Activated naive CD4-positive, alpha-beta T cell (primary cell): ENCODE measurements around the gene MGAT5.

Experiments used
- DNase-seq, 4 experiments: peaks; one replicate each; lab custom pipeline; 2025; lab: John Stamatoyannopoulos, UW

The MGAT5 gene

DNA sequence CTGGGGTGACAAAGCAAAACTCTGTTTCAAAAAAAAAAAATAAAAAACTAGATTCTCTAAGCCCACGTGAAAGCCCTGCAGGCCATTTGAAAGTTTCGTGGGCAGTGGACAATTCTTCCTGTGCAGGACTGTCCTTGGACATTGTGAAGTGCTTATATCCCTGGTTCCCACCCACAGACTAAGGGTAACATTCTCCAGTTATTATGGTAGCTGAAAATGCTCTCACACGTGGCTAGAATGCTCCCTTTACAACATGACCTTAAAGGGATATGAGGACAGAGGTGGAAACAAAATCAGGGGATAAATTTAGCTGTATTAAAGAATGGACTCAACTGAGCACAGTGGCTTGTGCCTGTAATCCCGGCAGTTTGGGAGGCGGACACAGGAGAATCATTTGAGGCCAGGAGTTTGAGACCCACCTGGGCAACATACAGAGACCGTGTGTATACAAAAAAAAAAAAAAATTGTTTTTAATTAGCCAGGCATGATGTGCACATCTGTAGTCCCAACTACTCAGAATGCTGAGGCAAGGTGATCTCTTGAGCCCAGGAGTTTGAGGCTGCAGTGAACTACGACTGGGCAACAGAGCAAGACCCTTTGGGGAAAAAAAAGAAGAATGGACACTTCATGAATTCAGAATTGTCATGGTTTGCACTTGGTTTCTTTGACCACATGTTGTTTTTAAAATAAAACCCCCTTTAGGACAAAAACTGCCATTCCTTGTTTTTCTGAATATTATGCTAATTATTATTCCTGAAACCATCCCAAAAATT is 167.9 kb downstream of the MGAT5 start:
- no peak for DNase-seq

DNA sequence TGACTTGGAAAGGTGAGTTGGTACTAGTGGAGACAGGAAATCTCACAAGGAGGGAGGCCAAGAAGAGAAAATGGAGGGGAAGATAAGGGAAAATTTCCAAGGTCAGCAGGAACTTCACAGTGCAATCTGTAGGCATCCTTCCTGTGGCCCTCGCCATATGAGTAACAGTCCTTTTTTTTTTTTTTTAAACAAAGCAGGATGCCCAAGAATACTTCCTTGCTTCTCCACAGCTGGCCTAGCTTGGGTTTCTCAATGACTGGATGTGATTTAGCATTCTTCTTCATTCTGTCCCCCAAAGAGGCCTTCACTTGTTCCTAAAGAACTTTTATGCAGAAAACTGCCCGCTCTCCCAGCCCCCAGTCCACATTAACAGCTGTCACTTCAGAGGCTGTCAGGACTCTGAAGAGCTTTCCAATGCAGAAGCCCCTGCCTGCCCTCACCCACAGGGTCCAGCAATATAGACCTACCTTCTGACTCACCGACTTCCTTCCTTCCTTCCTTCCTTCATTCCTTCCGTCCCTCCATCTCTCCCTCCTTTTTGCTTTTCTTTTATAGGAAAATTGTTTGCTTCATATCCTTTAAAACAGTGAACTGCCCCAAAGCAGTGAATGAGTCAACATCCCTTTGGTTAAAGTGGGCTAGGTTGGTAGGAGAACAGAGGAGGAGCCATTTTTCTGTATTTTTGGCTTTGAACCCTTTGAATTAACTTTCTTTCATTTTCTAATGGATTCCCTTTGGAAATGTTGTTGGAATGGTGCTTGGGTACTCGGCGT is 172.0 kb downstream of the MGAT5 start:
- DNase-seq = no peak

DNA sequence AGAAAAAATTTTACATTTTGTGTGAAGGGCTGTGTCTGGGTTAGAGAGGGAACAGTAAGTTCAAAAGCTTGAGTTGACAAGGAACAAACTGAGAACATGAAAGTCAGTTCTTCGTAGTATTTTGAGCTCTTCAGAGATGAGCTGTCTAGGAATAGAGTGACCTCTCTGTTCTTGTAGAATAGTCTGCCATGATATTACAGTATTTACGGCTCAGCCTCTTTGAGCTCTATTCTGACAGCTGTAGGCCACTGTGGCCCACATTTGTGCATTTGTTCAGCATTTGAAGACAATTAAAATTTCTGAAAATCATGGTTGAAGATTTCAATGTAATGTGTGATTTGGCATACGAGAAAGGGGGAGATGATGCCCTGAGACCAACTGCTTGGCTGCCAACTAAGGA is 172.8 kb downstream of the MGAT5 start:
- no peak for DNase-seq

DNA sequence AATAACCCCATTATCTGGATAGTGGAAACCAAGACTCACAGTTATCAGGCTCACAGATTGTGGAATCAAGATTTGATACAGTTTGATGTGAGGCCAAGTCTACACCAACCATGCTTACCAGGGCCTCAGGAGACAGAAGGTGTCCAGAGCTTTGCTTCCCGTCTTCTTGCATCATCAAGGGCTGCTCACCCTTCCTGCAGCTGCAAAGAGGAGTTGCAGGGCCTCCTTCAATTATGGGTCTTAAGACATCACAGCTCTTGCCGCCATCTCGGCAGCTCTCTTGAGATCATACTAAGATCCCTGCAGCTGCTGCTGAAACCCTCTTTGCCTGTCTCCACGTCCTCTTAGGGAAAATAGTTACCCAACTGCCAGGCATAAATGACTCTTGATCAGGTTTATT is 176.0 kb downstream of the MGAT5 start:
- DNase-seq = no peak

DNA sequence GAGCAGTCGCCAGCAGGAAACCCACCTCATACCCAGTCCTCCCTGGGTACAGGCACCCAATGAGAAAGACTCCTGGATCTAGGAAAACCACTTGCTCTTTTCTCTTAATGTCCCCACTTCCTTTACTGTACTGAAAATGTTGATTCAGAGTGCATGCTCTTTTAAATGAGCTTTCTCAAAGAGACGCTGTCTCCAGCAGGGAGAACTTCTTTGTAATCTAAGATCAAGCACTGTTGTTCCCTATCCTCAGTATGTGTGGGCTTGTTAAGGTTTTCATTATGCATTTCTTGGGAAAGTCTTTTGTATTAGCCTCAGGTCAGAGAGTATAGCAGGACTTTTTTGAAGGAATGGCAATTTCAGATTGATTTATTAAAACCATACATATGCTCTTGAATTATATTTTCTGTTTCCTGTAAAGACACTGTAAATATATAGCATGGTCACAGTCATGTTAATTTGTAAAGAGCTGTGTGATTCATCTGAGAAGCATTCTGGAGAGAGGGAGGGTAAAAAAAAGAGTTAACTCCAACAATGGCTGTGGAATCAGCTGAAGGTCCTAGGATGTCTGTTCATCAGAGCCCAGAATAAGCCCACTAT is 178.1 kb downstream of the MGAT5 start:
- no peak for DNase-seq

DNA sequence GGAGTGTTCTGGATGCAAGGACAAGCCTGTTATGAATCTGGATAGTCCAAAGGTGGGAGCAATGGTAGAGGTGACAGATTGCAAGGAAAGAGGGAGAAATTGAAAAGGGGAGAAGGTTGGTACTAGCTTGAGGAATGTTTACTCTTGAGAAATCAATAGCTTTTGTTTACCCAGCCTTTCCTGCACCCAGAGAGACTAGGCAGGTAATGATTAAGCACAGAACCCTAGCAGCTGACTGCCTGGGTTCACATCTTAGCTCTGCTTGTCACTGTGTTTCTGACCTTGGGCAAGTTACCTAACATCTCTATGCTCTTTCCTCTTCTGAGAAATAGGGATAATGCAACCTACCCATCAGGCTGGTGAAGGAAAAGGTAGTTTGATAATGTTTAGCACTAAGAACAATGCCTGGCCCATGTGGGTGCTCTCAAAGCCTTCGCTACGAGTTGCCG is 178.6 kb downstream of the MGAT5 start:
- DNase-seq = no peak

DNA sequence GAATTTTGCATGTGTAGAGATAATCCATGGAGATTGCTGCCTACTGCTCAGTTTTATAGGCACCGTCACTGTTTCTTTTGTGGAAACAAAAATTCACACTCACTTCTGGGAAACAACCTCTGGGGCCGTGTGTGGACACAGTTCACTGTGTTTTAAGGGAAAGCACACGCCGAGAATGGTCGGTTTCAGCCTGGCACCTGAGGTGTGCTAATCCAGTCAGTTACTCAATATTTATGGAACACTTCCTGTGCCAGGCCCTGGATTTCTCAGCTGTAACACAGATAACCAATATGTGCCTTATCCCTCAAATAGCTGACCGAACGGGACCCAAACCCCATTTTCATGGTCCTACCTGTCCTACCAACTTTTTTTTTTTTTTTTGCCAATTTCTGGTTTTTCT is 179.6 kb downstream of the MGAT5 start:
- DNase-seq = no peak

DNA sequence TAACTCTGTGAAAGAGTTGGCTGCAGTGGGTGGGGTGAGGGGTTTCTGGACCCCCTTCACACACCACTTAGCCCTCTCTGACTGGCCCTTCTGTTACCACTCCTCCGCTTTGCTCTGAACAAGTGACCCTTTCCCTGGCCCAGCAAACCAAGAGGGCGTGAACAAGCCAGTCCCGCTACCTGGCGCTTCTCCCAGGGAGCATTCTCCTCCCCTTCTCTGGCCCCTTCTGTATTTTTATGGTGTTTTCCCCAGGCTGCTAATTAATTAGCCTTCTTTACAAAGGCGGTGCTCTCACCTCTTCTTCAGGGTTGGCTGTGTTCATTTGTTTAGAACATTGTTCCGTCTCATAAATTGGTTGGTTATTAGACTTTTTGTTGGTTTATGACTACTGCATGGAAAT is 180.1 kb downstream of the MGAT5 start:
- no peak for DNase-seq

DNA sequence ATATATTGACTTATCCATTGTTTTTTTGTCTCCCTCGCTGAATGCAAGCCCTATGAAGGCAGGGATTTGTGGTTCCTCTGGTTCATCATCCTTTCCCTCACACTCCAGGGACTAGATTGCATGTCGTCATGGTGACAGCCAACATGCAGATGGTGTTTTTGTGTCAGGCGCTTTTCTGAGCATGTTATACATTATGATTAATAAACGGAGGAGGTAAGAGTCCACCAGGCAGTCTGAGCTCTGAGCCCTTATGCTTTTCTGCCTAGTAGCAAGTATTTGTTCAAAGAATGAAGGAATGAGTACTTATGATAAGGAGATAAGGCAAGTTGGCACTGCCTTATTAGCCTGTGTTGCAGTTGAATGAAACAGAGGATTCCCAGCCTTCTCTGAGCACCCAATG is 181.6 kb downstream of the MGAT5 start:
- DNase-seq = no peak

DNA sequence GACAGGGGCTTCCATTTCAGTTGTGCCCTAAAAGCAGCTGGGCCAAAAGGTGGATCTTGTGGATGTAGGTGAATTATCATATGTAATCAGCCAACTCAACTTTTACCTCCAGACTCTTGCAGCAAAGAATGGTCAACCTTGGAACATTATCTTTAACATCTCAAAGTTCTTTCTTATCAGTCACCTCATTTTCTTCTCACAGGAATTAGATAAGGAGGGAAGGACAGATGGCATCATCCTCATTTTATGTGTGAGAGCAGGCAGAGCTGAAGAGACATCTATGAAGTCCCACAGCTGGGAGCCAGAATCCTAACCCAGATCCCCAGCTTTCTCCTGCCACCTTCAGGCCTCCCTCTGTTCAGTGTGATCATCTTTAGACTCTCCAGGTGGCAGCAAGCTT is 182.1 kb downstream of the MGAT5 start:
- DNase-seq = no peak

DNA sequence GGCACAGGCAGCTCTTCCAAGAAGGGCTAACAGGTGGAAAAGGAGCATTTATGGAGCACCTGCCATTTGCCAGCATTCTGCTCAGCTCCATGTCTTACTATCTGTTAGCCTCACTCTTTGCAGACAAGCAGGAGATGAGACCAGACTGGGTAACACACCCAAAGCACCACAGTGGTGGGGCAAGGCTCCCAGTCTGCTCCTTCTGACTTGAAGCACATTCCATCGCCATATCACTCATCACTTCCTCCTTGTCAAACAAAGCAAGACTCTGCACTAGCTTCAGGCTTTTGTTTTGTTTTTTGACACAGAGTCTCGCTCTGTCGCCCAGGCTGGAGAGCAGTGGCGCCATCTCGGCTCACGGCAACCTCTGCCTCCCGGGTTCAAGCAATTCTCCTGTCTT is 182.8 kb downstream of the MGAT5 start:
- DNase-seq = no peak

DNA sequence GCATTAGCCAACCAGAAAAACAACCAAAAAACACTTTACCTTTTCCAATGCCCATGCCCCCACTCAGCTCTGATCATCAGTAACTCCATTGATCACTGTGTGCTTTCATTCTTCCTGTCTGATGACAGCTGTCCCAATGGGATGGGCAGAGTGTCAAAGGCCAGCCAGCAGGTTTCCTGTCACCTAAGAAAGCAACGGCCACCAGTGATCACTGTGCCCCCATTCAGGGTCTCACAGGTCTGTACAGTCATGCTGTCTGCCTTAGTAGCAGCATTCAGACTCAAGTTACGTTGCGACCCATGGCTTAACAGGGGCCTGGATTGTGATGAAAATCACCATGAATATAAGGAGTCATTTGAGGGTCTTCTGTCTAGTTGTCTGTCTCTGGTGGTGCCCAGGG is 184.5 kb downstream of the MGAT5 start:
- DNase-seq = no peak

DNA sequence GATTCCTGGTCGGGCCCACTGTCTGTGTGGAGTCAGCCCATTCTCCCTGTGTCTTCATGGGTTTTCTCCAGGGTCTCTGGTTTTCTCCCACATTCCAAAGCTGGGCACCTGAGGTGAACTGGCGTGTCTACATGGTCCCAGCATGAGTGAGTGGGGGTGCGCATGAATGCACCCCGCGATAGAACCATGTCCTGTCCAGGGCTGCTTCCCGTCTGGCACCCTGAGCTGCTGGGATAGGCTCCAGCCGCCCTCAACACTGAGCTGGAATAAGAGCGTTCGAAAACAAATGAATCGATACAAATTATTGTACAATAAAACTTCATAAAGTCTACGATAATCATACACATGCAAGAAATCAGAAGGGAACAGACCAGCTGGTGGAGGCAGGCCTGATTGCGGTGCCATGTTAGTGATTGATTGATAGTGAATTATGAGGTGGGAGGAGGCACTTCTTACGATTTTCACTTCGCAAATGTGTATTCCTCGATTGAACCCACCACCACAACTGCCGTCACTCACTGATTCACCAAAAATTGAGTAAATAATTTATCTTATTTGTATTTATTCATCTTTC is 186.6 kb downstream of the MGAT5 start:
- no peak for DNase-seq

DNA sequence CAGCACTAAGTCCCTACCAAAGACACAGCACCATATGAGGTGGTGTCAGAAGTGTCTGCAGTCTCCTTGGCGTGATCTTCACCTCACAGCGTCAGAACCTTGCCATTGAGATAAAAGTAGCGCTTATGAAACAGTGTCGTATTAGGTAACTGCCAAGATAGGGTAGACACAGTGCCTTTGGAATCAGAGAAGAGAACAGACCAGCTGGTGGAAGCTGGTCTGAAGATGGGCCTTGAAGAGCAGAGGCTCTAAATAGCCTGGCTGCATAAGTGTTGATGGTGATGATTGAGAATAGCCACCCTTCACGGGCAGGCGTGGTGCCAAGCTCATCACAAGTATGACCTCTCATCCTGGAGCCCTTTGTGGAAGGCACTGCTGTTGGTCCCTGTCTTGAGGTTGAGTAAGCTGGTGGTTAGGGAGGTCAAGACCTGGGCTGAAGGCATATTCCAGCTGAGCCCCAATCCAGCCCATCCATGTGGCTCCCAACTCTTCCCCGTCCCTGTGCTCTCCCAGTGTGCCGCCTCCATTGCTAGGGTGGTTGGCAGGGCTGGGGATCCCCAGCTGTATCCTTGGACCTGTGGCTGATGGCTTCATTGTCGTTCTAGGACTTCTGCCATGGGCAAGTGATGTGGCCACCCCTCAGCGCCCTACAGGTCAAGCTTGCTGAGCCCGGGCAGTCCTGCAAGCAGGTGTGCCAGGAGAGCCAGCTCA is 187.4 kb downstream of the MGAT5 start:
- no peak for DNase-seq

DNA sequence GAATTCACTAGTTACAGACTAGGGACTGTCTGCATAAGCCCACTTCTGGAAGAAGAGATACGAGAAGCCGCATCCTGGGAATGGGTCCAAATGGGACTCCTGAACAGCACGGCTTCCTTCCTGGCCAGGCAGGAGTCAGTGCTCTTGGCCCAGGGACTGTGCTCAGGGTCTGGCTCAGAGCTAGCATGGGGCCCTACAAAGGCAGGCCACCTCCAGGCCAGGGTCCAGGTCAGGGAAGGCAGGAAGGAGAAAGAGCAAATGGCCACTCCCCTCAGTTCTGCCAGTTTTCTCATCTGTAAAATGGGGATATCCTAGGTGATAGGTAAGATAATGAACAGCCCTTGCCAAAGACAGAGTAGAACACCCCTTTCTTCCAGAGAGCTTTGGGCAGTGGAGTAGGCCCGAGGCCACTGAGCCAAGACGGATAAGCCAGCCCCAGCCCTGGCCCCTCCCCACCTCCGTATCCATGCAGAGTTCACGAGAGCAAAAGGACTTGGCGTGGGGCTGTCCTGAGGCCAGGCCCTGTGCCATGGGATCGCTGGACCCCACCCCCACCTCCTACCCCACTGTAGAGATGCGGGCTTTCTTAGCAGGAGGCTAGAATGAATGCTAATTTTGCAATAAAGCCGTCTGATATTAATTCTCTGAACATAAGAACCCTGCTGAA is 190.1 kb downstream of the MGAT5 start:
- no peak for DNase-seq

DNA sequence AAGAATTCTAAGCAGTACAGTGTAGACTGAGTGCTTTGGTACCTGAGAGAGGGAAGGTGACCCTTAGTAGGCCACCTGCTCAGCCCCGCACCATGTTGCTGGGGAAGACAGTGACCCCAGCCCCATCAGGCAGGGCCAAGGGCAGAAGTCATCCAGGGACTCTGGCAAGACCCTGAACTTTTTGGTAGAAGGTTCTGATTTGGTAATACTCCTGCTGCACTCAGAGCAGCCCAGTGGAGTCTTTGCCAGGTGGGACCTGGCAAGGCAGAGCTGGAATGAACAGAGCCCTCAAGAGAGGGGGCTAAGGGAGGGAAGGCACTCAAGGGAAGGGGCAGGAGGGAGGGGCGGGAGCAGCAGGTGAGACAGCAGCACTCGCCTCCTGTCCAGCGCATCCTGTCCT is 191.2 kb downstream of the MGAT5 start:
- DNase-seq = no peak

DNA sequence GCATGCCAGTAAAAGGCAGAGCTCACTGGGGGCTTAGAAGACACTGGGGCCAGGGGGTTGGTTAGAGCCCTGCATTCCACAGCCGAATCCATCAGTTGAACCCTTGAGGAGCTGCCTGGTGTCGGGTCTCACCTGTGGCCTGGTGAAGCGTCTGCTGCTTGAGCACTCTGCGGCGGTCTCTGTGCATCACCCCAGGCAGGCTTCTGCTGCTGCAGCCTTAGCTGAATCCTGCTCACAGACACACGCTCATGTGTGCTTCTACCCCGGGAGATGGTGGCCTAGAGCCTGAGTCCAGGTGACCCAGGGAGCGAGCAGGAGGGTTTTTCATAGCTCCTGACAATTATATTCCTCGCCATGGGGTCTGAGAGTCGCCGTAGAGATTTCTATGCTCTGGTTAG is 192.1 kb downstream of the MGAT5 start:
- DNase-seq = no peak

DNA sequence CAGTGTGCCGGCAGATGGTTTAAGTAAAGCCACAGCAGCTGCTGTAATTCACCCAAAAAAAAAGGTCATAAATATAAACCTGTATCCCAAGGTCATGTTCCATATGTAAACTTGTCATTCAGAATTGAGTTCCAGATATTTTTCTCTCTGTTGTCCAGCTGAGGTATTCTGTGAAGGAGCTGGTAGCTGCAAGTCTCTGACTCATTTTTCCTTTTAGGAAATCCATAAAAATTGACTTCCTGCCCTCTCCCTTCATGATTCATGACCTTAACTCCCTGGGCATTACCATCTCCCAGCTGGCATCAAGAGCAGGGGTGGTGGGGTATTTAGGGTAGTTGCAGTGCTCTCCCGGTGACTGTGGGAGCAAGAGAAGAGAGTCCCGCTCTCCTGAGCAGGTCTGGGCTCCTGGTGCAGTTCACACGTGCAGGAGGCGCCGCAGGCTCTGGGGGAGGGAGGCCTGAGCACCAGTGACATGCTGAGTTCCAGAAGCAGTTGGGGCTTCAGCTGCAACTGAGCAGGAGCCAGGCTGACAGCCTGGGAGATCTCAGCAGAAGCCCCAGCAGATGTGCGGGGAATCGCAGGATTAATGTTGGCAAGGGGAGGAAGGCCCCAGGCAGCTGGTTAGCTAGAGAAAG is 192.6 kb downstream of the MGAT5 start:
- no peak for DNase-seq

DNA sequence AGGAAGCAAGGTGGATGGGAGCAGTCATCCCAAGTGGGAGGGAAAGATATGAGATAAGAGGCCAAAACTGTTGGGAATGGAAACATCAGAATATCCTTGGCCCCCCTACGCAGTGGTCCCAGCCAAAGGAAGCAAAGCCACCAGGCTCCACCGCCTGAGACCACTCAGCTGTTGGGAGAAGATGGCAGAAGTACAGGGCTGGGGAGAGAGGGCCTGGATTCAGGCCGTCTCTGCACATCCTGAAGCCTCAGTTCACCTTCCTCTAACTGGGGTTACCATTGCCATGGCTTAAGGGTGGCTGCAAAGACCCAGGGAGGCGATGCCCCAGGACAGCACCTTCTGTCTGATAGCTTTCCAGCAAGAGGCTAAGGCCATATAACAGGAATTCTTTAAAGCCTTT is 193.8 kb downstream of the MGAT5 start:
- DNase-seq = no peak

DNA sequence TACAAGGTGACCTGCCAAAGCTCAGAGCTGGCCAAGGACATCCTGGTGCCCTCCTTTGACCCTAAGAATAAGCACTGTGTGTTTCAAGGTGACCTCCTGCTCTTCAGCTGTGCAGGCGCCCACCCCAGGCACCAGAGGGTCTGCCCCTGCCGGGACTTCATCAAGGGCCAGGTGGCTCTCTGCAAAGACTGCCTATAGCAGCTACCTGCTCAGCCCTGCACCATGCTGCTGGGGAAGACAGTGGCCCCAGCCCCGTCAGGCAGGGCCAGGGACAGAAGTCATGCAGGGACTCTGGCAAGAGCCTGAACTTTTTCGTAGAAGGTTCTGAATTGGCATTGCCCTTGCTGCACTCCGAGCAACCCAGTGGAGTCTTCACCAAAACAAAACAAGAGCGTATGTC is 194.8 kb downstream of the MGAT5 start:
- DNase-seq = no peak

DNA sequence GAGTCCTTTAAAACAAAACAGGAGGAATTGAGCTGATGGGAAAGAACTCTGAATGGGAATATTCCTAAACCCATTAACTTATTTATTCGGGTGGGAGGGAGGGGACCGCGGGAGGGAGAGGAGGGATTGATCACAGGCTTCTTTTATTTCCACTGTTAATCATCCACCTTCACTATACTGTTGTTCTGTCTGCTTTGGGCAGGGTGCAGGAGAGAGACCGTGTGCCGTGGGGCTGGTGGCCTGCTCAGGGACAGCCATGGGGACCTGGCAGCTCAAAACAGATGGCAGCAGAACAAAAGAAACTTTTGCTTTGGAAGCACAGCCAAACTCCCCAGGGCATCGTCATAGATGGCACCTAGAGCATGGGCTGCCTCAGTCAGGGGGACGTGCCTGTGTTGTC is 195.3 kb downstream of the MGAT5 start:
- no peak for DNase-seq
